Activated naive CD4-positive, alpha-beta T cell treated with anti-CD3 and anti-CD28 coated beads, Interleukin-2, amount 50 U/mL, for 16 hours (primary cell): Measurements from ENCODE around the gene EFCAB12.
A peak's percentile ranks its signal among the peaks of the same experiment; 100 is the strongest.

Experiments used
- DNase-seq: peaks from one replicate; pipeline ENCODE4 v3.0.0-alpha.2; 2020

EFCAB12 gene

GRCh38 chr3:129442947-129443346 lies 14.5 kb upstream of the EFCAB12 start:
- DNase-seq, result no peak

GRCh38 chr3:129442486-129442885 lies 14.1 kb upstream of the EFCAB12 start:
- DNase-seq, result no peak

GRCh38 chr3:129441782-129442181 lies 13.3 kb upstream of the EFCAB12 start:
- DNase-seq, result no peak

GRCh38 chr3:129441215-129441614 lies 12.8 kb upstream of the EFCAB12 start:
- no peak for DNase-seq

GRCh38 chr3:129440618-129441190 lies 12.3 kb upstream of the EFCAB12 start:
- no peak for DNase-seq

- DNase-seq, result peak; percentile 99
Measured at GRCh38 chr3:129439817-129440617, 11.6 kb upstream of the EFCAB12 start, which contains the start of the genes IFT122 and MBD4. TSS of gene IFT122 (plus strand) at chr3:129440224. CDS start at chr3:129440331, 107 bp downstream. TSS of gene MBD4 (minus strand) at chr3:129439948. CDS start at chr3:129439833, 115 bp downstream.

GRCh38 chr3:129439226-129439816 lies 10.9 kb upstream of the EFCAB12 start:
- DNase-seq, result peak; percentile 44

GRCh38 chr3:129435367-129435766 lies 6.9 kb upstream of the EFCAB12 start:
- no peak for DNase-seq

GRCh38 chr3:129434140-129434539 lies 5.7 kb upstream of the EFCAB12 start:
- no peak for DNase-seq

- DNase-seq, result no peak
Measured at GRCh38 chr3:129433565-129433964, 5.1 kb upstream of the EFCAB12 start.

- no peak for DNase-seq
Measured at GRCh38 chr3:129432671-129433070, 4.2 kb upstream of the EFCAB12 start.

- no peak for DNase-seq
Measured at GRCh38 chr3:129432036-129432435, 3.6 kb upstream of the EFCAB12 start.

GRCh38 chr3:129429602-129430001 lies 1.2 kb upstream of the EFCAB12 start:
- no peak for DNase-seq

- no peak for DNase-seq
Measured at GRCh38 chr3:129429080-129429451, 630 bp upstream of the EFCAB12 start.

- no peak for DNase-seq
Measured at GRCh38 chr3:129428007-129428375, 445 bp downstream of the EFCAB12 start.

GRCh38 chr3:129425619-129426018 lies 2.8 kb downstream of the EFCAB12 start:
- no peak for DNase-seq

GRCh38 chr3:129425213-129425612 lies 3.2 kb downstream of the EFCAB12 start:
- DNase-seq, result no peak

- no peak for DNase-seq
Measured at GRCh38 chr3:129424185-129424841, 4.1 kb downstream of the EFCAB12 start.

GRCh38 chr3:129422897-129423296 lies 5.5 kb downstream of the EFCAB12 start:
- DNase-seq, result no peak

- DNase-seq, result no peak
Measured at GRCh38 chr3:129421988-129422745, 6.3 kb downstream of the EFCAB12 start.

GRCh38 chr3:129421236-129421883 lies 7.1 kb downstream of the EFCAB12 start:
- DNase-seq, result no peak

- DNase-seq, result no peak
Measured at GRCh38 chr3:129419476-129419875, 9.0 kb downstream of the EFCAB12 start.
